Erythroblast (primary cell): ENCODE measurements around the gene PARL.

Experiments
- GATA1 ChIP-seq: IDR thresholded peaks from 2 replicates; pipeline ENCODE4 v1.6.1; 2011; ENCODE audit warnings: low read depth, mild to moderate bottlenecking, control low read depth, low read length, moderate library complexity
- POLR2A ChIP-seq: IDR thresholded peaks from 2 replicates; pipeline ENCODE4 v1.6.1; 2011; ENCODE audit warnings: mild to moderate bottlenecking, low read length

DNA sequence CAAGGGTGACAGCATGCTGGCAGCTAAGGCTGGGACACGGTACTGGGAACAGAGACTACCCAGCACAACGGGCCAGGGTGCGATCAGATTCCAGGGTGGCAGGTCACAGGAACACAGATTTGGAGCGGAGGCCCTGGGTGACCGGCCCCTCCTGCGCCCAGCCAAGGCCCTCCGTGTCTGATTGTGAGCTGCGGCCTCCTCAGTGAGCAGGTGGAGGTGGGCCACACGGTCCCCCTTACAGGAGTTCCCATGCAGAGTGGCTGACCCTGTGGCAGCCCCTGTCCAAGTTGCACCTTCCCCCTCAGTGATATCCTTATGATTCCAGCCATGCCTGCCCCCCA lies 28.9 kb upstream of the PARL start:
- TF ChIP-seq POLR2A: no peak
- no peak for TF ChIP-seq GATA1
